Activated B cell treated with CpG ODN at 0.5 μM for 24 hours (primary cell): ENCODE results near the gene PLEKHG3. TPM values are rescaled to one million over a fixed set of nuclear protein-coding genes. Genes with fewer than 3 reads are reported as not detected.
"Not testable (repeated sequence)": the region's sequence is repeated elsewhere in the genome, so short reads cannot be mapped to it uniquely, and the experiment has no call there.

Experiments used
- ATAC-seq: fragments of 200-7000 bp; cut with Tn5 transposase; one replicate; pipeline ENCODE4 v1.10.0; 2021; ENCODE audit warnings: low read depth, mild to moderate bottlenecking, moderate library complexity
- CTCF ChIA-PET: fragments of 350-600 bp; sonication (Branson Sonifier 250); formaldehyde crosslinking; loops from one replicate; lab custom pipeline; 2021; ENCODE audit warnings: antibody characterized with exemption; lab: Charles Lee
- POLR2A ChIA-PET: fragments of 350-600 bp; sonication (Branson Sonifier 250); formaldehyde crosslinking; loops from one replicate; lab custom pipeline; 2021; ENCODE audit warnings: antibody characterized with exemption; lab: Charles Lee
- DNase-seq: peaks from one replicate; pipeline ENCODE4 v3.0.0; 2022
- H3K27ac Mint-ChIP-seq: one replicate; pipeline ENCODE4 v1.8.0; 2020; ENCODE audit warnings: mixed read lengths
- H3K27me3 Mint-ChIP-seq: one replicate; pipeline ENCODE4 v1.8.0; 2021; ENCODE audit warnings: mixed read lengths
- H3K36me3 Mint-ChIP-seq: one replicate; pipeline ENCODE4 v1.8.0; 2021; ENCODE audit warnings: low read depth, mixed read lengths
- H3K4me1 Mint-ChIP-seq: one replicate; pipeline ENCODE4 v1.8.0; 2021; ENCODE audit warnings: mixed read lengths
- H3K4me3 Mint-ChIP-seq: one replicate; pipeline ENCODE4 v1.8.0; 2020; ENCODE audit warnings: mild to moderate bottlenecking, mixed read lengths
- H3K9me3 Mint-ChIP-seq: one replicate; pipeline ENCODE4 v1.8.0; 2020; ENCODE audit warnings: mixed read lengths
- intact Hi-C: fragments of 100-400 bp; cut with micrococcal nuclease; formaldehyde crosslinking; loops from one replicate; pipeline ENCODE4 v1.15.1; 2024
- total RNA-seq: library from RNA; stranded (reverse); gene quantifications from 2 replicates; pipeline ENCODE4 v1.2.3, GENCODE V29; 2022
- TF ChIP-seq, protein P1 (sequence below): fragments of 200-600 bp; IDR thresholded peaks from one replicate; pipeline ENCODE4 v1.8.0; 2022; ENCODE audit warnings: antibody characterized with exemption, mild to moderate bottlenecking

The PLEKHG3 gene
- total RNA-seq, result 0.07 TPM in 2 replicates

DNA sequence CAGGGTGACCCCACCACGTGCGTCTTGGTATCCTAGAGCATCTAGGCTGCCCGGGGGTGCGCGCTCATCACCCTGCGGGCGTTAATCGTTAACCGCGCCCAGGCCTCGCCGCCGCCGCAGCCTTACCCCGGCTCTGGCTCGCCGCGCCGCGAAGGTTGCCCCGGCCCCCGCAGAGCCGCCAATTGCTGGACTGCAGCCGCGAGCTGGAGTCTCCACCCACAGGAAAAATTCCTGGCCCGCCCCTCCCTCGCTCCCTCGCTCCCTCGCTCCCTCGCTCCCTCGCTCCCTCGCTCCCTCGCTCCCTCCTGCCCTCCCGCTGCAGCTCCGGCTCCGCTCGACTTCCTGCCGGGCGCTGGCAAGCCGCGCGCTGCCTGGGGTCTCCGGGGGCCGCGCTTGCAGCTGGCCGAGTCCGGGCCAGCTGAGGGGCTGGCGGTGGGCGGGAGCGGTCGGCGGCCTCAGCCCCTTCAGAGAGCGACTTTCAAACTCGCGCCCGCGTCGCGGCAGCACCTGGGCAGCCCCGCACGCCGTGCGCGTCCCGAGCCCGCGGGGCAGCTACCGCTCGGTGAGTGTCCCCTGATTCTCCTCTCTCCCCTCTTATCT is at the start of gene PLEKHG3:
TSS of gene PLEKHG3 (plus strand) at position 282 of the 600 bp plus-strand sequence. CDS start 23,208 bp downstream, outside the sequence.
- ATAC-seq (no peak), DNase-seq (no peak)
- Mint-ChIP-seq H3K4me3 (peak within 1 kb of the TSS; percentile 67), H3K9me3 (no peaks in the 10 kb centered on the region), H3K36me3 (no peaks in the 10 kb centered on the region), H3K27ac (no peak within 1 kb of the TSS), H3K27me3 (peaks cover 55% of the 10 kb centered on the region), H3K4me1 (peaks cover 40% of the 10 kb centered on the region)
- intact Hi-C loops, result no loop called here
- TF ChIP-seq, protein P1, sequence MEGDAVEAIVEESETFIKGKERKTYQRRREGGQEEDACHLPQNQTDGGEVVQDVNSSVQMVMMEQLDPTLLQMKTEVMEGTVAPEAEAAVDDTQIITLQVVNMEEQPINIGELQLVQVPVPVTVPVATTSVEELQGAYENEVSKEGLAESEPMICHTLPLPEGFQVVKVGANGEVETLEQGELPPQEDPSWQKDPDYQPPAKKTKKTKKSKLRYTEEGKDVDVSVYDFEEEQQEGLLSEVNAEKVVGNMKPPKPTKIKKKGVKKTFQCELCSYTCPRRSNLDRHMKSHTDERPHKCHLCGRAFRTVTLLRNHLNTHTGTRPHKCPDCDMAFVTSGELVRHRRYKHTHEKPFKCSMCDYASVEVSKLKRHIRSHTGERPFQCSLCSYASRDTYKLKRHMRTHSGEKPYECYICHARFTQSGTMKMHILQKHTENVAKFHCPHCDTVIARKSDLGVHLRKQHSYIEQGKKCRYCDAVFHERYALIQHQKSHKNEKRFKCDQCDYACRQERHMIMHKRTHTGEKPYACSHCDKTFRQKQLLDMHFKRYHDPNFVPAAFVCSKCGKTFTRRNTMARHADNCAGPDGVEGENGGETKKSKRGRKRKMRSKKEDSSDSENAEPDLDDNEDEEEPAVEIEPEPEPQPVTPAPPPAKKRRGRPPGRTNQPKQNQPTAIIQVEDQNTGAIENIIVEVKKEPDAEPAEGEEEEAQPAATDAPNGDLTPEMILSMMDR, result no peak
- CTCF ChIA-PET, result no interaction called here
- POLR2A ChIA-PET, result no interaction called here

DNA sequence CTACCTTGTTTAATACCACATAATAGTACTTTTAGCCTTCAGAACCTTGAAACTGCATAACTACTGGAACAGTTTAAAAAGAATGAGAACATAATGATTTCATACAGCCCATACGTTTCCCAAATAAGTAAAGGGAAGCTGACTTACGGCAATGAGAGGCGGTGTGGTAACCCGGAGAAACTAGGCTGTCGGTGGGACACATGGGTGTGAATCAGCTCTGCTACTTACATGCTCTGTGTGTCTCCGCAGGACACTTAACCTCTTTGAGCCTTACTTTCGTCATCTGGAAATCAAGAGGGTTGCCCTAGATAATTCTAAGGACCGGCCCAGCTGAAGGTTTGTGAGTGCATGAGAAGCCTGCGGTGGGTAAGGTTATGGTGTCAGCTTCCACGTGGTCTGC is 49.3 kb upstream of the PLEKHG3 start:
- Mint-ChIP-seq H3K4me3 (no peak overlapping the region), H3K36me3 (no peaks in the 10 kb centered on the region), H3K9me3 (no peaks in the 10 kb centered on the region), H3K4me1 (peaks cover 9% of the 10 kb centered on the region), H3K27ac (no peak overlapping the region), H3K27me3 (peaks cover 6% of the 10 kb centered on the region)
- CTCF ChIA-PET, result interaction anchor here (1.0 to 1.2 kb wide), 2 partner anchors 18 to 311 kb away, joined by 3 to 6 read pairs; no protein-coding TSS in a partner anchor
- intact Hi-C loops, result no loop called here
- DNase-seq (no peak), ATAC-seq (no peak)
- TF ChIP-seq, protein P1, result no peak
- POLR2A ChIA-PET, result no interaction called here

DNA sequence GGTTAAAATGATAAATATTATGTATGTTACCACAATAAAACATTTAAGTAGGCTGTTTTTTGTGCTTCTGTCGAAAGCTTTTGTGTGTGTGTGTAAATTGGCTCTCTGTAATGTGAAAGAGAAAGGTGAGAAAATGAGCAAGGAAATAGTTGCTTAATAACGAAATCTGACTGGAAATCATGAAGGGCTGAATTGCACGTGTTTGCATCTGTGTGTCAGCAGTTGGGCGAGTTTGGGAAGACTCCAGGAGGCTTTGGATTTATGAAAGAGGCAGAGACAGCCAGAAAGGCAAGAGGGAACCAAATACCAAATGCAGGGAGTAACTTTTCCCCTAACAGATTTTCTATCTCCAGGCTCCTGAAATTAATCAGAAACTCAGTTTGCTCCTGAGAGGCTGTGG is 47.2 kb upstream of the PLEKHG3 start:
- H3K4me3 Mint-ChIP-seq, result no peak overlapping the region
- CTCF ChIA-PET, result no interaction called here

DNA sequence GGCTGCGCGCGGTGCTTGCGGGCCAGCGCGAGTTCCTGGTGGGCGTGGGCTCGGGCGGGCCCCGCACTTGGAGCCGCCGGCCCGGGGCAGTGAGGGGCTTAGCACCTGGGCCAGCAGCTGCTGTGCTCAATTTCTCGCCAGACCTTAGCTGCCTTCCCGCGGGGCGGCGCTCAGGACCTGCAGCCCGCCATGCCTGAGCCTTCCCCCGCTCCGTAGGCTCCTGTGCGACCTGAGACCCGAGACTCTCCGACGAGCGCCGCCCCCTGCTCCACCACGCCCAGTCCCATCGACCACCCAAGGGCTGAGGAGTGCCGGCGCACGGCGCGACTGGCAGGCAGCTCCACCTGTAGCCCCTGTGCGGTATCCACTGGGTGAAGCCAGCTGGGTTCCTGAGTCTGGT is 46.0 kb upstream of the PLEKHG3 start:
- CTCF ChIA-PET, result no interaction called here
- TF ChIP-seq, protein P1, result no peak
- intact Hi-C loops, result no loop called here
- Mint-ChIP-seq H3K36me3 (no peaks in the 10 kb centered on the region), H3K4me3 (no peak overlapping the region), H3K9me3 (no peaks in the 10 kb centered on the region), H3K27me3 (peaks cover 25% of the 10 kb centered on the region), H3K4me1 (peaks cover 9% of the 10 kb centered on the region), H3K27ac (no peak overlapping the region)
- DNase-seq, result no peak
- no peak for ATAC-seq
- POLR2A ChIA-PET, result no interaction called here

More for the DNA sequence above, 47.2 kb upstream of the PLEKHG3 start:
- TF ChIP-seq, protein P1, result no peak
- Mint-ChIP-seq H3K36me3 (no peaks in the 10 kb centered on the region), H3K27me3 (peaks cover 19% of the 10 kb centered on the region), H3K27ac (no peak overlapping the region), H3K4me1 (peaks cover 9% of the 10 kb centered on the region), H3K9me3 (no peaks in the 10 kb centered on the region)
- intact Hi-C loops, result no loop called here
- no peak for ATAC-seq
- no peak for DNase-seq
- POLR2A ChIA-PET, result no interaction called here

DNA sequence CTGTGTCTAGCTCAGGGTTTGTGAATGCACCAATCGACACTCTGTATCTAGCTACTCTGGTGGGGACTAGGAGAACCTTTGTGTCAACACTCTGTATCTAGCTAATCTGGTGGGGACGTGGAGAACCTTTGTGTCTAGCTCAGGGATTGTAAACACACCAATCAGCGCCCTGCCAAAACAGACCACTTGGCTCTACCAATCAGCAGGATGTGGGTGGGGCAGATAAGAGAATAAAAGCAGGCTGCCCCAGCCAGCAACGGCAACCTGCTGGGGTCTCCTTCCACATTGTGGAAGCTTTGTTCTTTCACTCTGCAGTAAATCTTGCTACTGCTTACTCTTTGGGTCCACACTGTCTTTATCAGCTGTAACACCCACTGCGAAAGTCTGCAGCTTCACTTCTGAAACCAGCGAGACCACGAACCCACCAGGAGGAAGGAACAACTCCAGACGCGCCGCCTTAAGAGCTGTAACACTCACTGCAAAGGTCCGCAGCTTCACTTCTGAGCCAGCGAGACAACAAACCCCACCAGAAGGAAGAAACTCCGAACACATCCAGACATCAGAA is 45.4 kb upstream of the PLEKHG3 start:
- Mint-ChIP-seq H3K27me3 (peaks cover 26% of the 10 kb centered on the region), H3K4me3 (peak overlapping the region; percentile 44)
- H3K27ac Mint-ChIP-seq, DNase-seq, POLR2A ChIA-PET, H3K4me1 Mint-ChIP-seq, CTCF ChIA-PET, intact Hi-C loops, H3K36me3 Mint-ChIP-seq, H3K9me3 Mint-ChIP-seq, ATAC-seq: not testable (repeated sequence)
